Stomach smooth muscle (tissue), 2 donors: ENCODE results near the gene NMNAT1.
A peak's percentile ranks its signal among the peaks of the same experiment; 100 is the strongest.
"Not testable (repeated sequence)": the region's sequence is repeated elsewhere in the genome, so short reads cannot be mapped to it uniquely, and the experiment has no call there.

ENCODE experiments used
- H3K27ac ChIP-seq: one replicate; pipeline ENCODE4 v1.7.0; 2013; ENCODE audit warnings: mild to moderate bottlenecking, low read length, inconsistent platforms
- H3K27me3 ChIP-seq, 2 donors: one replicate each; pipeline ENCODE4 v1.7.0; 2013; ENCODE audit warnings: low read length in 2 of 2; ENCODE audit not compliant: insufficient read depth in 2 of 2, control insufficient read depth in 1 of 2
- H3K36me3 ChIP-seq, 2 donors: one replicate each; pipeline ENCODE4 v1.7.0; 2013; ENCODE audit warnings: low read length in 2 of 2; ENCODE audit not compliant: control insufficient read depth in 2 of 2, insufficient read depth in 2 of 2
- H3K4me1 ChIP-seq: one replicate; pipeline ENCODE4 v1.7.0; 2013; ENCODE audit warnings: low read length; ENCODE audit not compliant: control insufficient read depth, insufficient read depth
- H3K4me3 ChIP-seq, 2 donors: one replicate each; pipeline ENCODE4 v1.7.0; 2013; ENCODE audit warnings: low read length in 2 of 2
- H3K9ac ChIP-seq, 2 donors: one replicate each; pipeline ENCODE4 v1.7.0; 2013; ENCODE audit warnings: low read length in 2 of 2, mild to moderate bottlenecking in 1 of 2
- H3K9me3 ChIP-seq, 2 donors: one replicate each; pipeline ENCODE4 v1.7.0; 2013; ENCODE audit warnings: low read length in 2 of 2; ENCODE audit not compliant: control insufficient read depth in 2 of 2
- donor health status: healthy.
- donor health status: Pancreatic carcinoma.

The NMNAT1 gene

DNA sequence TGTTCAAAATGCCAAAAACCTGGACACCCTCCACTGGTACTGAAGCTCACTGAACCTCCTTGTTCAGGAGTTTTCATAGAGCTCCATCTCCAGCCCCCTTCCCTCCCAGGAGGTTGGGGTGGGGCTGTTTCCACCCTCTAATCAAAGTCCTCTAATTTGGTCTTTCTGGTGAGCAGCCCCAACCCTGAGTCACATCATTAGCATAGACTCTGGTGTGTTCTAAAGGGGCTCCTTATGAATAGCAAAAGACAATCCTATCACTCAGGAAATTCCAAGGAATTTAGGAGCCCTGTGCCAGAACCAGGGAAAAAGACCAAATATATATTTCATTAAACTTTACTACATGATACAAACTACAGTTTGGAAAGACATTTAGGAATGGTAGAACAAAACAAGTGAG, 76.3 kb downstream of the NMNAT1 start:
- Histone ChIP-seq H3K36me3 (no peaks in the 10 kb centered on the region), H3K27ac (no peak overlapping the region), H3K27me3 (no peaks in the 10 kb centered on the region), H3K4me1 (peaks cover 7% of the 10 kb centered on the region), H3K9ac (no peak overlapping the region), H3K9me3 (no peaks in the 10 kb centered on the region), H3K4me3 (no peak overlapping the region)

DNA sequence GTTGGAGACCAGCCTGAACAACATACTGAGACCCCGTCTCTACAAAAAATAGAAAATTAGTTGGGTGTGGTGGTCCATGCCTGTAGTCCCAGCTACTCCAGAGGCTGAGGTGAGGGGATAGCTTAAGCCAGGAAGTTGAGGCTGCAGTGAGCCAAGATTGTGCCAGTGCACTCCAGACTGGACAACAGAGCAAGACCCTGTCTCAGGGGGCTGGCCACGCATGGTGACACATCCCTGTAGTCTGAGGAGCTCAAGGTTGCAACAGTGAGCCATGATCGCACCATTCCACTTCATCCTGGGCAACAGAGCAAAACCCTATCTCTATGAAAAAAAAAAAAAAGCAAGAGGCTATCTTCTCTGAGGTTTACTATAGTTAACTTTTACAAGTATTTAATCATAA, 76.8 kb downstream of the NMNAT1 start:
- peaks cover 7% of the 10 kb centered on the region for H3K4me1 ChIP-seq
- H3K9me3 ChIP-seq, result no peaks in the 10 kb centered on the region
- no peaks in the 10 kb centered on the region for H3K36me3 ChIP-seq
- no peaks in the 10 kb centered on the region for H3K27me3 ChIP-seq
- H3K9ac ChIP-seq, result no peak overlapping the region
- H3K4me3 ChIP-seq, result no peak overlapping the region
- H3K27ac ChIP-seq, result no peak overlapping the region

GRCh38 chr1:10020678-10021077, 77.4 kb downstream of the NMNAT1 start:
- not testable (repeated sequence) for H3K4me3 ChIP-seq, H3K9ac ChIP-seq, H3K4me1 ChIP-seq, H3K36me3 ChIP-seq, H3K27me3 ChIP-seq, H3K27ac ChIP-seq, H3K9me3 ChIP-seq

DNA sequence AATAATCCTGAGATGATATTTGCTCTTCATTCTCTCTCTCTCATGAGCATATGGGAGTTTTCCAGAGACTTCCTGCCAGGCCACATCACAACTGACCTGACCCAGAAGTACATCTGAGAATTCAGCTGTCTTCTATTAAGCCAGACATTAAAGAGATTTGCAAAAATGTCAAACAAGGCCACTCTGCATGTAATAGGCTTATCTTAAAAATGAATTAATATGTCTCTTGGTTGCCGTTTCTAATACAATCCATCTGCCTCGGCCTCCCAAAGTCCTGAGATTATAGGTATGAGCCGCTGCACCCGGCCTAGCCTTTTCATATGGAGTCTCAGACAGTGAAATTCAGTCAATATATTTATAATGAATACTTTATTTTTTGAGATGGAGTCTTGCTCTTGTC, 78.7 kb downstream of the NMNAT1 start:
- H3K27ac ChIP-seq, H3K4me3 ChIP-seq, H3K9me3 ChIP-seq, H3K9ac ChIP-seq, H3K4me1 ChIP-seq, H3K27me3 ChIP-seq, H3K36me3 ChIP-seq: not testable (repeated sequence)

- no peaks in the 10 kb centered on the region for H3K9me3 ChIP-seq
- H3K4me3 ChIP-seq, result no peak overlapping the region
- H3K27ac ChIP-seq, result no peak overlapping the region
- no peaks in the 10 kb centered on the region for H3K36me3 ChIP-seq
- no peaks in the 10 kb centered on the region for H3K27me3 ChIP-seq
- no peaks in the 10 kb centered on the region for H3K4me1 ChIP-seq
- no peak overlapping the region for H3K9ac ChIP-seq
Measured at GRCh38 chr1:10022656-10023055, 79.4 kb downstream of the NMNAT1 start.

DNA sequence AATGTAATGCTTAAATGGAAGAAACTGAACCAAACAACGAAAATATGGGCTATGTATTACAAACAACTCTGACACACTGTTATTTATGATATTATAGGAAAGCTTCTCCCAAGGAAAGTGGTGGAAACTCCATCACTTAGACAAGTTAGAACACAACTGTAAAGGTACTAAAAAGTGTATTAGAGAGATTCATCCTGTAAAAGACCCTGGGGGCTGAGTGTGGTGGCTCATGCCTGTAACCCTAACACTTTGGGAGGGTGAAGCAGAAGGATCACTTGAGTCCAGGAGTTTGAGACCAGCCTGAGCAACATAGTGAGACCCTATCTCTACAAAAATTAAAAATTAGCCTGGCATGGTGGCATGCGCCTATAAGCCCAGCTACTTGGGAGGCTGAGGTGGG, 82.1 kb downstream of the NMNAT1 start:
- no peaks in the 10 kb centered on the region for H3K27me3 ChIP-seq
- no peaks in the 10 kb centered on the region for H3K4me1 ChIP-seq
- no peak overlapping the region for H3K9ac ChIP-seq
- no peaks in the 10 kb centered on the region for H3K36me3 ChIP-seq
- H3K27ac ChIP-seq, result no peak overlapping the region
- H3K4me3 ChIP-seq, result no peak overlapping the region
- no peaks in the 10 kb centered on the region for H3K9me3 ChIP-seq

DNA sequence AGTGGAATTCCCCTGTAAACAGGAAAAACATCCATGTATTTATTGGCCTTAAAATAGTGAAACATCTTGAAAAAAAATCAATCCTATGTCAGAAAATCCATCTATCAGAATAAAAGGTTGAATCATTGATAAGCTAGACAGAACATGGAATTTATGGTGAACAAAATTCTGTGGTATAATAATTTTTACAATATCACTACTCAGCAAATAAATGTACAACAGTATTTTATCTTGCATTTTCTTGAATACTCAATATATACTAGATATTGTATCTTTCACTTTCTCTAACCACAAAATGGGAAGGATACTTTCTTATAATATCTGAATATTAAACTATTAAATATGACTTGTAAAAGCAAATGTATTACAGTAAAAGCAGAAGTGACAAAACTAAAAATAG, 83.8 kb downstream of the NMNAT1 start:
- H3K9me3 ChIP-seq, result no peaks in the 10 kb centered on the region
- no peaks in the 10 kb centered on the region for H3K36me3 ChIP-seq
- H3K4me1 ChIP-seq, result peaks cover under 1% of the 10 kb centered on the region
- no peaks in the 10 kb centered on the region for H3K27me3 ChIP-seq
- H3K27ac ChIP-seq, result no peak overlapping the region
- H3K4me3 ChIP-seq, result no peak overlapping the region
- no peak overlapping the region for H3K9ac ChIP-seq

DNA sequence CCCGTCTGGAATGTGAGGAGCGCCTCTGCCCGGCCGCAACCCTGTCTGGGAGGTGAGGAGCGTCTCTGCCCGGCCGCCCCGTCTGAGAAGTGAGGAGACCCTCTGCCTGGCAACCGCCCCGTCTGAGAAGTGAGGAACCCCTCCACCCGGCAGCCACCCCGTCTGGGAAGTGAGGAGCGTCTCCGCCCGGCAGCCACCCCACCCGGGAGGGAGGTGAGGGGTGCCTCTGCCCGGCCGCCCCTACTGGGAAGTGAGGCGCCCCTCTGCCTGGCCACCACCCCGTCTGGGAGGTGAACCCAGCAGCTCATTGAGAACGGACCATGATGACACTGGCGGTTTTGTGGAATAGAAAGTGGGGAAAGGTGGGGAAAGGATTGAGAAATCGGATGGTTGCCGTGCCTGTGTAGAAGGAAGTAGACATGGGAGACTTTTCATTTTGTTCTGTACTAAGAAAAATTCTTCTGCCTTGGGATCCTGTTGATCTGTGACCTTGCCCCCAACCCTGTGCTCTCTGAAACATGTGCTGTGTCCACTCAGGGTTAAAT, 85.8 kb downstream of the NMNAT1 start:
- H3K9ac ChIP-seq, H3K4me3 ChIP-seq, H3K9me3 ChIP-seq, H3K27me3 ChIP-seq, H3K4me1 ChIP-seq, H3K27ac ChIP-seq, H3K36me3 ChIP-seq: not testable (repeated sequence)

DNA sequence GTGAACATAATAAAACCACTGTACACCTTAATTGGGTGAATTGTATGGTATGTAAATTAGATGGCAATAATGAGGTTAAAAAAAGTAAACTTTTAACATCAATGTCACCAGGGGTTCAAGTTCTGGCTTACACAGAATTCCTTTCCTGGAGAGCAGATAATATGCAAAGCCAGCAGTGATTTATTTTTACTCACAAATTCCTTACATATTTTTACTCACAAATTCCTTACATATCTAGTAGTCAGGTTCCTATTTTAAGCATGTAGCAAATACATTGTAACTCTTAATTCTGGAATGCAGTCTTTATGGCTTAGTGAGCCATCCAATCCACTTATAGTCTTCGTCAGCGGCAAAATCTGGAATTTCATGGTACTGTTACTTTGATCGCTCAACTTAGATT, 88.2 kb downstream of the NMNAT1 start:
- H3K27ac ChIP-seq, result no peak overlapping the region
- no peaks in the 10 kb centered on the region for H3K36me3 ChIP-seq
- no peaks in the 10 kb centered on the region for H3K9me3 ChIP-seq
- no peak overlapping the region for H3K4me3 ChIP-seq
- H3K4me1 ChIP-seq, result peaks cover 5% of the 10 kb centered on the region
- H3K27me3 ChIP-seq, result no peaks in the 10 kb centered on the region
- H3K9ac ChIP-seq, result no peak overlapping the region

DNA sequence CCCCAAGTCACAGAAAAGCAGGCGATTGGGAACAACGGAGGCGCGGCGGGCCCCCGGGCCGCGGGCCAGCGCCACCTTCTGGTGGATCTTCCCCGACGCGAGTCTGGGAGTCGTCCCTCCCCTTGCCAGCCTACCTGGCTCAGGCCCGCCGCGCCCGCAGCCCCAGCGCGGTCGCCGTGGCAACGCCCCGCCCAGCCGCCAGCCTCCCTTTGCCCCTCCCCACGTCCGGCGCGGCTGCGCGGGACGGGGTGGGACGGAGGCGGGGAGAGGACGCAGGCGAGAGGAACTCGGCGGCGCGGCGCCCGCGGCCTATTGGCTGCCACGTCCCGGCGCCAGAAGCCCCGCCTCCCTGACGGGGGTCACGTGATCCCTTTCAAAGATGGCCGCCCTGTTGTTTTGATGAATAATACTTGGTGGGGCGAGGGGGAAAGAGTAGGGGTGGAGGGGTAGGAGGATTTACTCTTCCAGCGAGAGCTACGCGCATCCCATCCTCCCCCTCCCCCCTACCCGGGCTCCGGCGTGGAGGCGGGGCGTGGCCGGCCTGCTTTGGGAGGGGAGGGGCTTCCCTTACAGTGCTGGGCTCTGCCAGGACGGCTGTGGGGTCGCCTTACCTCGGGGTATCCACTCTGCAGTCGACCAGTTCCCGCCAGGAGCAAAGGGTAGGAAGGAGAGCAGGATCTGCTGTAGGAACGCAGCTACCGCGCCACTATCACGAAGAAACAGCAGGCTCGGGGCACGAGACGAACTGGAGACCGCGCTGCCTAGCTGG, 89.5 kb downstream of the NMNAT1 start, which contains the start of gene UBE4B:
TSS of gene UBE4B (plus strand) at position 369 of the 769 bp plus-strand sequence. CDS start 713 bp downstream, outside the sequence.
- H3K9ac ChIP-seq, result peak within 1 kb of the TSS; percentile 91 to 94
- H3K4me1 ChIP-seq, result peaks cover 5% of the 10 kb centered on the region
- peak within 1 kb of the TSS; percentile 99 to 100 for H3K4me3 ChIP-seq
- H3K27me3 ChIP-seq, result no peaks in the 10 kb centered on the region
- no peaks in the 10 kb centered on the region for H3K36me3 ChIP-seq
- peak within 1 kb of the TSS; percentile 93 for H3K27ac ChIP-seq
- no peaks in the 10 kb centered on the region for H3K9me3 ChIP-seq

DNA sequence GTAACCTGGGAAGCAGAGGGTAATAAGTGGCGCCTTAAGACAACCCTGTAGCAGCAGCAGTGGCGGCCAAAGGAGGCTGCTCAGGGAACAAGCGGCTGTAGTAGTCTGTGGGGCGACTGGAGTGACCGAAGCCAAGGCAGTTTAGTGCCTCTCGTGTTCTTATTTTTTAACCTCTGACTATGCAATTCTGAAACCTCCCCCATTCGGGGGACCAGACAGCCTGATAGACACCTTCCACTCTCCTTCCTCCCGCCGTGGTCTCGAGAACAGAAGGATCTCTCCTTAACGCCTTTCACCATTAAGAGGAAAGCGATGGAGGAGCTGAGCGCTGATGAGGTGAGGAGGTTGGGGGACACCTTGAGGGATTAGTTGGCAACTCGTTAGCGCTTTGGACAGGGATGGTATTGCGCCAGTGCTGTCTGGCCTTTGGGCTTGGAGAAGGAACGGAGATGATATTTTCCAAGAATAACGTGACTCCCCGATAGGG, 90.1 kb downstream of the NMNAT1 start:
- Histone ChIP-seq H3K36me3 (peaks cover 3% of the 10 kb centered on the region in 2 donors), H3K4me1 (peaks cover 5% of the 10 kb centered on the region), H3K27me3 (no peaks in the 10 kb centered on the region), H3K27ac (peak overlapping the region; percentile 93), H3K4me3 (peak overlapping the region; percentile 99 to 100), H3K9ac (peak overlapping the region; percentile 91 to 94), H3K9me3 (no peaks in the 10 kb centered on the region)
